SKM-1 treated with dmso at 0.1 percent for 144 hours (cell line): Measurements from ENCODE around the gene NME4.
A peak's percentile ranks its signal among the peaks of the same experiment; 100 is the strongest.
"Not testable (repeated sequence)": the region's sequence is repeated elsewhere in the genome, so short reads cannot be mapped to it uniquely, and the experiment has no call there.

ENCODE experiments used
- DNase-seq: peaks from one replicate; lab custom pipeline; 2025; ENCODE audit not compliant: unreplicated experiment; lab: John Stamatoyannopoulos, UW

Gene NME4

GRCh38 chr16:375927-376816 lies 20.8 kb upstream of the NME4 start:
- DNase-seq: no peak

DNA sequence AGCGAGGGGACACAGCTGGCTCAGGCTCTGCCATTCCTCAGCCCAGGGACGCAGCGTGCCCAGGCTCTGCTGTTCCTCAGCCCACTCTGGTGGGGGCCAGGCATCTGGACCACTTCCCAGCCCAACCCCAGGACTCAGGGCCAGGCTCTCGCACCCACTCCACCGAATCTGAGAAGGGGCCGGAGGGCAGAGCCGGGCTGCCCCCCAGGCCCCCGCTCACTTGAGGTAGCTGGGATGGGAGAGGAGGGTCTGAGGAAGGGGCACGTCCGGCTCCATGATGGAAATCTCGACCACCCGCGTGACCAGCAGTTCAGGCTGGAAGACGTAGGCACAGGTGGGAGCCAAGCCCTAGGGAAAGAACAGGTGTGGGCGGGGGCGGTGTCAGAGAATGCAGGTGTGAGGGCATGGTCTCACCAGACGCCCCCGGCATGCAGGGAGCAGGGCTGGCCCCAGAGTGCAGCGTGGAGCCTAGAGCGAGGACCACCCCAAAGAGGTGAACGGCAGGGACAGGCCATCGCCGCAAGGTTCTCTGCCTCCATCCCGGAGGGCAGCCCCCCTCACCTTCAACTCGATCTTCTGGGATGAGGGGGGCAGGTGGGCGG lies 20.1 kb upstream of the NME4 start:
- no peak for DNase-seq

GRCh38 chr16:377419-377951 lies 19.5 kb upstream of the NME4 start:
- no peak for DNase-seq

DNA sequence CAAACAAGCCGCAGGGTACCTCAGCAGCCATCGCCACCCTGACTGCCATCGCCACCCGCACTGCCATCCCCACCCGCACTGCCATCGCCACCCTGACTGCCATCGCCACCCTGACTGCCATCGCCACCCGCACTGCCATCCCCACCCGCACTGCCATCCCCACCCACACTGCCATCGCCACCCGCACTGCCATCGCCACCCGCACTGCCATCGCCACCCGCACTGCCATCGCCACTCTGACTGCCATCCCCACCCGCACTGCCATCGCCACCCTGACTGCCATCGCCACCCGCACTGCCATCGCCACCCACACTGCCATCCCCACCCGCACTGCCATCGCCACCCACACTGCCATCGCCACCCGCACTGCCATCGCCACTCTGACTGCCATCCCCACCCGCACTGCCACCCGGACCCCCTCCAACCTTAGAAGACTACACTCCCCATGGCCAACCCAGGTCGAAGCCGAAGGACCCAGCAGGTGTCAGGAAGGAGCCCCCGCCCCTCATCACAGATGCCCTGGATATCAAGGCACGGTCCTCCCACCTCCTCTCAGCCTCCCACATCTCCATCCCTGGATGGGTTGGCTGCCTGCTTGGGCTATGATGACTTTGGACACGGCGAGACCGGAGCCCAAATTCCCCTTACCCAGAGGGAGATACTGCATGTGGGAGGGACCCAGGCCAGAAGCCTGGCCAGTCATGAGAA lies 18.7 kb upstream of the NME4 start:
- DNase-seq: not testable (repeated sequence)

DNA sequence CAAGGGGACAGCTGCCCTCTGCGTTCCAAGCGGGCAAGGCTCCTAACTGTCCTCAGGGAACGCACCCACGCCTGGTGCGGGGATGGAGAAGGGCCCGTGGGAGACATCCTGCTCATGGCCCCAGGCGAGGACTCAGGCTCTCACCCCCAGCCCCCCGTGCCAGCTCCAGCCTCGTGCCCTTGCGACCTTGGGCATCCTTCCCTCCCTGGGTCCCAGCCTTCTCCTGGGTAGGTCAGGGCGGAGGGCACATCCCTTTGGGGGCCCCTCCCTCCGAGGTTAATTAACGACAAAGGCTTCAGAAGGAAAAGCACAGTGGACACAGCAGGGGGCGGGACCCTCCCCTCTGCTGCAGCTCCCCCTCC lies 18.2 kb upstream of the NME4 start:
- DNase-seq: no peak

- no peak for DNase-seq
Measured at GRCh38 chr16:379183-379960, 17.6 kb upstream of the NME4 start.

GRCh38 chr16:379961-380761 lies 16.8 kb upstream of the NME4 start:
- DNase-seq: no peak

DNA sequence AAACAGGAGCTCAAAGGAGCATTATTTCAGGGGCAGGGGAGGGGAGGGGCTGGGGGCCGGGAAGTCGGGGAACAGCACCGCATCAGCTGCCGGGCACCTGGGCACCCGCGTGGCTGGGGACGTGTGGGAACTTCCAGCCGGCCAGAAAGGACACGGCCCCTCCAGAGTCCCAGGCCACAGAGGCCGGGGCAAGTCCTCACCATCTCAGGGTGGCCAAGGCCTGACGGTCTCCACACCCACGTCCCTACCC lies 16.3 kb upstream of the NME4 start:
- no peak for DNase-seq

GRCh38 chr16:381012-381788 lies 15.8 kb upstream of the NME4 start:
- DNase-seq: no peak

GRCh38 chr16:381789-382717 lies 14.9 kb upstream of the NME4 start, which contains the start of gene PGAP6:
Gene PGAP6, minus strand, starts transcription at chr16:381978. Its CDS starts 157 bp downstream, at chr16:381821.
- peak; percentile 31 for DNase-seq

DNA sequence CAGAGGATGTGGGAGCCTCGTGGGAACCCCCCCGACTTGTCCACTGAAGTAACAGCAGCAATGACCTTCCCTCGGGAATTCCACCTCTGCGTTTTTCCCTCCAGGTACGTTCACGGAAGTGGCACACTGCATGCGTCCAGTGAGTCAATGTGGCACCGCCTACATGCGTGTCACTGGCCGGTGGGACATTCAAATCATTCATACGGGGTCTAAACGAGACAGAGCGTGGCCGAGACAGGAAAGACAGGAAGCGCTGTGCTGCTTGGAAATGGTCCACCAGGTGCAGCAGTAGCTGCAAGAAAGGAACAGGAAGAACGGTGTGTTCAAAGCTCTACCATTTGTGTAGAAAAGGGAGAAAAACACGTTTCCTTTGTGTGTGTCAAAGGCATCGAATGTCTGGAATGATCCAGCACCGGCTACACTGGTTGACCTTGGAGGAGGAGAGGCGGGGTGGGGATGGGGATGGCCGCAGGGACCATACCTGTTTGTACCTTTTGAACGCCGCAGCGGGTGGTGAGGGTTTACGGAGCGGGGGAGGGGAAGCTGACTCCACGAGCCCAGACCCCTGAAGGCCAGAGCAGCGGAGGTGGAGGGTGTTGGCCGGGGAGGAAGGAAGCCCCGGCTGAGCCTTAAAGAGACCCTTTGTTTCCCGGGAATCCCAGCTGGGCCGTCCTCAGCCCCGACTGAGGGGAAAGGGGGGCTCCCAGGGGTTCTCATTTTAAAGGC lies 13.5 kb upstream of the NME4 start:
- DNase-seq: no peak

DNA sequence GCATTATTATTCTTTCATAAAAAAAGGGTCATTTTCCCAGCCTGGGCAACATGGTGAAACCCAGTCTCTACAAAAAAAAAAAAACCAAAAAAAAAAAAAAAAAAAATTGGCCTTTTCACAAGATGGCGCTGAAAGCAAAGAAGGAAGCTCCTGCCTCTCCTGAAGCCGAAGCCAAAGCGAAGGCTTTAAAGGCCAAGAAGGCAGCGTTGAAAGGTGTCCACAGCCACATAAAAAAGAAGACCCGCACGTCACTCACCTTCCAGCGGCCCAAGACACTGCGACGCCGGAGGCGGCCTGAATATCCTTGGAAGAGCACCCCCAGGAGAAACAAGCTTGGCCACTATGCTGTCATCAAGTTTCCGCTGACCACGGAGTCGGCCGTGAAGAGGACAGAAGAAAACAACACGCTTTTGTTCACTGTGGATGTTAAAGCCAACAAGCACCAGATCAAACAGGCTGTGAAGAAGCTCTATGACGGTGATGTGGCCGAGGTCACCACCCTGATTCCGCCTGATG lies 10.3 kb upstream of the NME4 start:
- DNase-seq: no peak

DNA sequence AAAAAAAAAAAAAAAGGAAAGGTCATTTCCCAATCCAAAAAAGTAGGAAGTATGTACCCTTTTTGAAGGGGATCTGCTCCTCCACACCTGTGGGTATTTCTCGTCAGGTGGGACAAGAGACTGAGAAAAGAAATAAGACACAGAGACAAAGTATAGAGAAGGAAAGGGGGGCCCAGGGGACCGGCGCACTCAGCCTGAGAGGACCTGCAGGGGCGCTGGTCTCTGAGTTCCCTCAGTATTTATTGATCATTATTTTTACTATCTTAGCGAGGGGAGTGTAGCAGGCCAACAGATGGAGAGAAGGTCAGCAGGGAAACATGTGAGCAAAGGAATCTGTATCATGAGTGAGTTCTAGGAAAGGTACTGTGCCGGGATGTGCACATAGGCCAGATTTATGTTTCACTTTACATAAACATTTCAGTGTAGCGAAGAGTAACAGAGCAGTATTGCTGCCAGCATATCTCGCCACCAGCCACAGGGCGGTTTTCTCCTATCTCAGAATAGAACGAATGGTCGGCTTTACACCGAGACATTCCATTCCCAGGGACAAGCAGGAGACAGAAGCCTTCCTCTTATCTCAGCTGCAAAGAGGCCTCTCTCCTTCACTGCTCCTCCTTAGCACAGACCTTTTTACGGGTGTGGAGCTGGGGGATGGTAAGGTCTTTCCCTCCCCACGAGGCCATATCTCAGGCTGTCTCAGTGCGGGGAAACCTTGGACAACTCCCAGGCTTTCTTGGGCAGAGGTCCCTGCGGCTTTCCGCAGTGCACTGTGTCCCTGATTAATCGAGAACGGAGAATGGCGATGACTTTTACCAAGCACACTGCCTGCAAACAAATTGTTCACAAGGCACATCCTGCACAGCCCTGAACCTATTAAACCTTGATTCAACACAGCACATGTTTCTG lies 9.0 kb upstream of the NME4 start:
- DNase-seq: not testable (repeated sequence)

- DNase-seq: no peak
Measured at GRCh38 chr16:389352-389751, 7.6 kb upstream of the NME4 start.

DNA sequence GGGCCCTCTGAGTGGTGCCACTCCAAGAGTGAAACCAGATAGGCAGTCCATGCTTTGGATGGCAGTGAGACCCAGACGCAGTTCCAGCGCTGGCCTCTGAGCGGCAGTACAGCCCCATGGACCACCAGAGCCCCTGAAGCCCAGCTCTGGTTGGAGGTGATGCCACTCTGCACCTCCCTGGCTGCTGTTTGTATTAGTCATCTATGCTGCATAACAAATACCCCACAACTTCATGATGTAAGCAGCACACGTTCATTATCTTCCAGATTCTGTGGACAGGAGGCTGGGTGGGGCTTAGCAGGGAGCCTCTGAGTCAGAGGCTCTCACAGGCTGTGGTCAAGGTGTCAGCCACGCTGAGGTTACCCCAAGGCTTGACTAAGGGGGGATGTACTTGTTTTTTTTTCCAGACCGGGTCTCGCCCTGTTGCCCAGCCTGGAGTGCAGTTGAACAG lies 5.1 kb upstream of the NME4 start:
- peak; percentile 27 for DNase-seq

- no peak for DNase-seq
Measured at GRCh38 chr16:392450-393030, 4.5 kb upstream of the NME4 start.
